GM19397 (cell line): ENCODE data around the gene AOPEP.

Source experiments
- ATAC-seq: cut with Tn5 transposase; IDR thresholded peaks from one replicate; pipeline ENCODE4 v1.9.1; 2021; ENCODE audit warnings: mild to moderate bottlenecking, moderate library complexity; ENCODE audit not compliant: unreplicated experiment

The AOPEP gene

GRCh38 chr9:94726495-94727191 is at the start of gene AOPEP:
AOPEP (plus strand) TSS chr9:94726699; CDS start chr9:94759784, 33,085 bp downstream.
- peak; percentile 97 for ATAC-seq

- no peak for ATAC-seq
Observed at GRCh38 chr9:94677929-94678328, 48.6 kb upstream of the AOPEP start.

GRCh38 chr9:94679587-94679986 is 46.9 kb upstream of the AOPEP start:
- no peak for ATAC-seq

- no peak for ATAC-seq
Observed at GRCh38 chr9:94680020-94680419, 46.5 kb upstream of the AOPEP start.

GRCh38 chr9:94680621-94681020 is 45.9 kb upstream of the AOPEP start:
- ATAC-seq: no peak

- ATAC-seq: no peak
Observed at GRCh38 chr9:94681508-94681907, 45.0 kb upstream of the AOPEP start.

- ATAC-seq: no peak
Observed at GRCh38 chr9:94685359-94685758, 41.1 kb upstream of the AOPEP start.

GRCh38 chr9:94687451-94687850 is 39.0 kb upstream of the AOPEP start:
- ATAC-seq: no peak

GRCh38 chr9:94690344-94690743 is 36.2 kb upstream of the AOPEP start:
- ATAC-seq: no peak

- no peak for ATAC-seq
Observed at GRCh38 chr9:94692601-94693000, 33.9 kb upstream of the AOPEP start.

- no peak for ATAC-seq
Observed at GRCh38 chr9:94693485-94694204, 32.9 kb upstream of the AOPEP start.

- no peak for ATAC-seq
Observed at GRCh38 chr9:94696545-94696944, 30.0 kb upstream of the AOPEP start.

- no peak for ATAC-seq
Observed at GRCh38 chr9:94697972-94698581, 28.4 kb upstream of the AOPEP start.

- ATAC-seq: no peak
Observed at GRCh38 chr9:94699715-94700373, 26.7 kb upstream of the AOPEP start.

GRCh38 chr9:94700445-94700844 is 26.1 kb upstream of the AOPEP start:
- no peak for ATAC-seq

GRCh38 chr9:94703488-94704140 is 22.9 kb upstream of the AOPEP start:
- no peak for ATAC-seq

GRCh38 chr9:94705162-94705702 is 21.3 kb upstream of the AOPEP start:
- ATAC-seq: no peak

- no peak for ATAC-seq
Observed at GRCh38 chr9:94706922-94707321, 19.6 kb upstream of the AOPEP start.

- ATAC-seq: no peak
Observed at GRCh38 chr9:94713436-94714215, 12.9 kb upstream of the AOPEP start.

- ATAC-seq: no peak
Observed at GRCh38 chr9:94714494-94714893, 12.0 kb upstream of the AOPEP start.
